NB4 (cell line): ENCODE results near the gene BIRC5.

Experiments
- DNase-seq: peaks from one replicate; pipeline ENCODE4 v3.0.0; 2010; ENCODE audit warnings: low read depth
- H3K4me3 ChIP-seq: one replicate; pipeline ENCODE4 v1.5.1; 2011; ENCODE audit warnings: mild to moderate bottlenecking, low read depth, low read length, moderate library complexity
- MYC ChIP-seq: IDR thresholded peaks from 2 replicates; pipeline ENCODE4 v1.6.1; 2011; ENCODE audit warnings: low read depth, low read length
- POLR2A ChIP-seq: IDR thresholded peaks from 2 replicates; pipeline ENCODE4 v1.6.1; 2011; ENCODE audit warnings: mild to moderate bottlenecking; ENCODE audit not compliant: insufficient read length; ENCODE audit errors: extremely low read depth
- TF ChIP-seq, protein P1 (sequence below): IDR thresholded peaks from one replicate; pipeline ENCODE4 v1.5.1; 2012; ENCODE audit warnings: low read depth, low read length
- TF ChIP-seq, protein P2 (sequence below): IDR thresholded peaks from 2 replicates; pipeline ENCODE4 v1.6.1; 2011; ENCODE audit warnings: low read depth, low read length

The BIRC5 gene

DNA sequence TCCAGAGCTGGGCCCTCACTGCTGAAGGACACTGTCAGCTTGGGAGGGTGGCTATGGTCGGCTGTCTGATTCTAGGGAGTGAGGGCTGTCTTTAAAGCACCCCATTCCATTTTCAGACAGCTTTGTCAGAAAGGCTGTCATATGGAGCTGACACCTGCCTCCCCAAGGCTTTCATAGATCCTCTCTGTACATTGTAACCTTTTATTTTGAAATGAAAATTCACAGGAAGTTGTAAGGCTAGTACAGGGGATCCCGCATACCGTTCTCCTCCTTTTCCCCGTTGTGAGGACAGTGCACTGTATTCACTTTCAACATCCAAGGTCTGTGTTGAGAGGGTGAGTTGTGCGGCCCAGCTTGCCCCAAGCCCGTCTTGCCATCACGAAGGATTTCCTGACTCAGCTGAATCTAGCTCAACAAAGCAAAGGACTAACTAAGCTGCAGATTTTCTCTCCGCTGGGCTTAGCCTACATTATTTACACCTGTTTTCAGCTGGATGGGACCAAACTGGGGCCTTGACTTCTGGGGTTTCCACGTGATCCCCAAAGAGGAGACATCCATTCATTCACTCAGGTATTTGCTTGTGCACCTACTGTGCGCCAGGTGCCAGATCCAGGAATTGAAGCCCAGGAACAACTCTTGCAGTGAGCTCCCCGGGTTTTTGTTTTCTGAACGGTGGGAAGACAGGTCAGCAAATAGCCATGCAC, 12.2 kb downstream of the BIRC5 start:
- DNase-seq = no peak
- no peak overlapping the region for H3K4me3 ChIP-seq
- TF ChIP-seq, protein P1, sequence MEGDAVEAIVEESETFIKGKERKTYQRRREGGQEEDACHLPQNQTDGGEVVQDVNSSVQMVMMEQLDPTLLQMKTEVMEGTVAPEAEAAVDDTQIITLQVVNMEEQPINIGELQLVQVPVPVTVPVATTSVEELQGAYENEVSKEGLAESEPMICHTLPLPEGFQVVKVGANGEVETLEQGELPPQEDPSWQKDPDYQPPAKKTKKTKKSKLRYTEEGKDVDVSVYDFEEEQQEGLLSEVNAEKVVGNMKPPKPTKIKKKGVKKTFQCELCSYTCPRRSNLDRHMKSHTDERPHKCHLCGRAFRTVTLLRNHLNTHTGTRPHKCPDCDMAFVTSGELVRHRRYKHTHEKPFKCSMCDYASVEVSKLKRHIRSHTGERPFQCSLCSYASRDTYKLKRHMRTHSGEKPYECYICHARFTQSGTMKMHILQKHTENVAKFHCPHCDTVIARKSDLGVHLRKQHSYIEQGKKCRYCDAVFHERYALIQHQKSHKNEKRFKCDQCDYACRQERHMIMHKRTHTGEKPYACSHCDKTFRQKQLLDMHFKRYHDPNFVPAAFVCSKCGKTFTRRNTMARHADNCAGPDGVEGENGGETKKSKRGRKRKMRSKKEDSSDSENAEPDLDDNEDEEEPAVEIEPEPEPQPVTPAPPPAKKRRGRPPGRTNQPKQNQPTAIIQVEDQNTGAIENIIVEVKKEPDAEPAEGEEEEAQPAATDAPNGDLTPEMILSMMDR = no peak
- no peak for TF ChIP-seq POLR2A
- TF ChIP-seq, protein P2, sequence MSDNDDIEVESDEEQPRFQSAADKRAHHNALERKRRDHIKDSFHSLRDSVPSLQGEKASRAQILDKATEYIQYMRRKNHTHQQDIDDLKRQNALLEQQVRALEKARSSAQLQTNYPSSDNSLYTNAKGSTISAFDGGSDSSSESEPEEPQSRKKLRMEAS = no peak
- no peak for TF ChIP-seq MYC

DNA sequence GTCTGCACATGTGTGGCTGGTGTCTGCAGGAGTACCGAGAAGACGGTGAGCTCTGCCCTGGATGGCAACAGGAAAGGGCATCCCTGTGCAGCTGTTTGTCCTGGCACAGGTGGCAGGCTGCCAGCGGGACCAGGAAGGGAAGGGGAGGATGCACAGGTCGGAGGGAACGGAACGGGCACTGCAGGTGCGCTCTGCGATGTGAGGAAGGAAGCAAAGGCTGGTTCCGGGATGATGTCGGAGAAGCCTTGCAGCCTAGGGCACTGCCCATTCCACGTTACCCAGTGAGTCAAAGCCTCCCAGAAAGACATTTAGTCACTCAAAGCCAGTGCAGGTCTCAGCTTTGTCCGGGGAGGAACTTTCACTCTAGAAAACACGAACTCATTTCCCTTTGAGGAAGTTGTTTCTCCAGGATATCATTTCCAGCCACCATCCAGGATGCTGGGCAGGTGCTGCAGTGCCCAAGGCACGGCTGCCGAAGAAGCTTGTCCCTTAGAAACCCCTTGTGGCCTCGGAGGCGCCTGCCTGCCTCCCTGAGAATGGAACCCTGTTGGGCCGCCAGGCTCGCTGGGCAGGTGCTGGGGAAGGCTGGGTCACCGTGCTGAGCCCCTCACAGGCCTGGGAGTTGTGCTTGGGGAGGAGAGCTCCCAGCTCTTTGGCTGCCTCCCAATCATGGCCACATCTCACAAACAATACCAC, 12.9 kb downstream of the BIRC5 start:
- no peak overlapping the region for H3K4me3 ChIP-seq
- DNase-seq = no peak
- TF ChIP-seq MYC (no peak), POLR2A (no peak)
- TF ChIP-seq, protein P1 = no peak
- TF ChIP-seq, protein P2 = no peak

DNA sequence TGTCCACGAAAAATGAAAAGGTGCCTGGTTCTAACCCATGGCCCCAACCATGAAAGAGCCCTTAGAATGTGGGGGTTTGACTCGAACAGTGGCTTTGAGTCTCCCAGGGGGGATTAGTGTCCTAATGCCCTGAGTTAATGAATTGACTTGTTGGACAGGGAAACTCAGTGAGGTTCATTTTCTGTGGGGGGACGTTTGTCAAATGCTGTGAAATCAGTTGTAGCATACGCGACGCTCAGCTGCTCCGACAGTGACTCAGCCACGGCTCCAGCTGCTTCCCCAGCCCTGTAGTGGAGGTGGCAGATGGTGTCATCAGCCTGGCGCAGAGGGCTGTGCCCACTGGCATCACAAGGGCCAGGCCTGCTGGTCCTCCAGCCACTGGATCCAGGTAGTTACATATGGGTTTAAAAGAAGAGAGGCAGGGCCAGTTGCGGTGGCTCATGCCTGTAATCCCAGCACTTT, 13.4 kb downstream of the BIRC5 start:
- no peak for DNase-seq
- H3K4me3 ChIP-seq = no peak overlapping the region
- TF ChIP-seq, protein P1 = no peak
- TF ChIP-seq POLR2A = no peak
- no peak for TF ChIP-seq MYC
- TF ChIP-seq, protein P2 = no peak

DNA sequence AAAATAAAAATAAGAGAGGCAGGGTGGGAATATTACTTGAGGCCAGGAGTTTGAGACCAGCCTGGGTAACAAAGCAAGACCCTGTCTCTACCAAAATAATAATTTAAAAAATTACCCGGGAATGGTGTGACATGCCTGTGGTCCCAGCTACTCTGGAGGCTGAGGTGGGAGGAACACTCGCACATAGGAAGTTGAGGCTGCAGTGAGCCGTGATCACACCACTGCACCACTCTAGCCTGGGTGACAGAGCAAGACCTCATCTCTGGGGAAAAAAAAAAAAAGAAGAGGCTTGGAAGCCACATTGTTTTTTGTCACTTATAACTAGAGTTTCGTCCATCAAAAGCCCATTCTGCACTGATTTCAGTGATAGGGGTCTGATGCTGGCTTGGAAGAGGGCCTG, 14.1 kb downstream of the BIRC5 start:
- DNase-seq = no peak
- H3K4me3 ChIP-seq = no peak overlapping the region

DNA sequence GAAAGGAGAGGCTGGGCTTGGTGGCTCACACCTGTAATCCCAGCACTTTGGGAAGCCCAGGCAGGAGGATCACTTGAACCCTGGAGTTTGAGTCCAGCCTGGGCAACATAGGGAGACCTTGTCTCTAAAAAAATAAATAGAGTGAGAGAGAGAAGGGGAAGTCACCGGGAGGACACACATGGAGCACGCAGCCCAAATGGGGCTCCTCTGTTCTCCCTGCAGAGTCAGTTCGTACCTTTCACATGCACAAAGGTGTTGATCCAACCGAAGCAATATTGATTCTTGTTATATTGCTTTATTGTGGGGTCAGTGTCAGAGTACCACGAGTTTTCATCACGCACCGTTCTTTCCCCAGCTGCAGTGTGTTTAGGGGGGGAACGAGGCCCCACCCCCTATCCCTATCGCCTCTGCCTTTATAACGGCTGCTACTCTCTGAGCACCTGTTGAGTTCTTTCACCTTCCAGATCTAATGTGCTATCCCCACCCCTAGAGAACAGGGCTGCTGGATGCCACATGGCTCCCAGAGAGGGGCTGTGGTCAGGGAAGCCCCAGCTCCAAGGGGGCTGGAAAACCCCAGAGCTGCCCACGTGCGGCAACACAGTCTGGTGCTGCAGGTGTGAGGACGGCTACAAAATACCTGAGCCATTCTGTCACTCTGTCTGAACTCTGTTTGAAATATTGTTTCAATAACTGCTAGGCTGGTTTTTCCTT, 16.4 kb downstream of the BIRC5 start:
- no peak for DNase-seq
- no peak overlapping the region for H3K4me3 ChIP-seq
- no peak for TF ChIP-seq POLR2A
- no peak for TF ChIP-seq MYC
- TF ChIP-seq, protein P1 = no peak
- TF ChIP-seq, protein P2 = no peak

More for the DNA sequence above, 14.1 kb downstream of the BIRC5 start:
- TF ChIP-seq, protein P2 = no peak
- no peak for TF ChIP-seq POLR2A
- TF ChIP-seq MYC = no peak
- TF ChIP-seq, protein P1 = no peak
